Hematopoietic multipotent progenitor cell treated with erythropoietin and hydrocortisone succinate and interleukin-3 and kit ligand, for 6 days (in vitro differentiated cells): Measurements from ENCODE around the gene AGRN.
A peak's percentile ranks its signal among the peaks of the same experiment; 100 is the strongest.
"Not testable (repeated sequence)": the region's sequence is repeated elsewhere in the genome, so short reads cannot be mapped to it uniquely, and the experiment has no call there.

Experiments
- DNase-seq: peaks from one replicate; pipeline ENCODE4 v3.0.0-alpha.2; 2015

The AGRN gene

DNA sequence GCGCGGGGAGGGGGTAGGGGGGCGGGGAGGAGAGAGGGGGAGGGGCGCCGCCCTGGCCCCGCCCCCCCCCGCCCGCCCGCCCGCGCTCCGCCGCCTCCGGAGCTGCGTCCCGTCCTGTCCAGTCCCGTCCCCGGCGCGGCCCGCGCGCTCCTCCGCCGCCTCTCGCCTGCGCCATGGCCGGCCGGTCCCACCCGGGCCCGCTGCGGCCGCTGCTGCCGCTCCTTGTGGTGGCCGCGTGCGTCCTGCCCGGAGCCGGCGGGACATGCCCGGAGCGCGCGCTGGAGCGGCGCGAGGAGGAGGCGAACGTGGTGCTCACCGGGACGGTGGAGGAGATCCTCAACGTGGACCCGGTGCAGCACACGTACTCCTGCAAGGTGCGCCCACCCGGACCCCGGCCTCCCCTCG, at the start of gene AGRN:
Gene AGRN, plus strand, starts transcription at position 121 of the 405 bp plus-strand sequence. Its CDS starts 53 bp downstream, at position 174.
- no peak for DNase-seq

DNA sequence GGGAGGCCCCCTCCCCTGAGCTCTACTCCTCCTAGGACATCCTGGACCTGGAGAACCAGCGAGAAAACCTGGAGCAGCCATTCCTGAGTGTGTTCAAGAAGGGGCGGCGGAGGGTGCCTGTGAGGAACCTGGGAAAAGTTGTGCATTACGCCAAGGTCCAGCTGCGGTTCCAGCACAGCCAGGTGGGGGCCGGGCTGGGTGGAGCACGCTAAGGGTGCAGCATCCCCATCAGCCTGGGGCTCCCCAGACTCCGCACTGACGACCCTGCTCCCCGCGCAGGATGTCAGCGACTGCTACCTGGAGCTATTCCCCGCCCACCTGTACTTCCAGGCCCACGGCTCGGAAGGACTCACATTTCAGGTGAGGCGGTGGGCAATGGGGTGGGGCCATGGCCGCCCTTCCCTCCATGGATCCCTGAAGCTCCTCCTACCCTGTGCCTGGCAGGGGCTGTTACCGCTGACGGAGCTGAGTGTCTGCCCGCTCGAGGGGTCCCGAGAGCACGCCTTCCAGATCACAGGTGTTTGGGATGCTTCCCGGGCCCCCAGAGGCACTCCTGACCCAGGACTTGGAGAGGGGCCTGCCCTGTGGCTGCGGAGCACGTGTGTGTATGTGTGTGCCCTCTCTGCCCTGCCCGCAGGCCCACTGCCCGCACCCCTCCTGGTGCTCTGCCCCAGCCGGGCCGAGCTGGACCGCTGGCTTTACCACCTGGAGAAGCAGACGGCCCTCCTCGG, 49.5 kb upstream of the AGRN start:
- no peak for DNase-seq

DNA sequence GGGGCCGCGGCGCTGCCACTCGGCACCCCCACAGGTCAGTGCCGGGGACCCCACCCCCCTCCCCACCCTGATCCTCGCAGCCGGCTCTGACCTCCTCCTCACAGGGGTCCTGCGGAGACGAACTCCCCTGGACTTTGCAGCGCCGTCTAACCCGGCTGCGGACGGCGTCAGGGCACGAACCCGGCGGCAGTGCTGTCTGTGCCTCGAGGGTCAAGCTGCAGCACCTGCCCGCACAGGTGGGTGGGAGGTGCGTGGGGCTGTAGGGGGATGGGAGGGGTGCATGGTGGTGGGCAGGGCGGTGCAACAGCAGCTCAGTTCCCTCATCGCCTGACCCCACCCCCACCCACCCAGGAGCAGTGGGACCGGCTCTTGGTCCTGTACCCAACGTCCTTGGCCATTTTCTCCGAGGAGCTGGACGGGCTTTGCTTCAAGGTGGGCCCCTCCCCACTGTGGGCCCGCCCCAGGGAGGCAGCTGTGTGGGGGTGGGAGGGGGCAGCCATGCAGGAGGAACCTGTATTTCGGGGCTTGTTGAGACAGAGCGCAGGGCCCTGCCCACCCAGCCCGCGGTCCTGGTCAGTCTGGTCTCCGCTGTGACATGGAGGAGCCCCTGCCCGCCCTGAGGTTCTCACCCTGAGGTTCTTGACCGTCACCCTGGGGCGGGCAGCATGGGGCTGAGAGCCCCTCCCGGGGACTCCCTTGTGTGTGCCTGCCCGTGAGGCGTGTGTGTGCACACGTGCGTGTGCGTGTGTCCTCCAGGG, 48.8 kb upstream of the AGRN start:
- DNase-seq, result no peak

DNA sequence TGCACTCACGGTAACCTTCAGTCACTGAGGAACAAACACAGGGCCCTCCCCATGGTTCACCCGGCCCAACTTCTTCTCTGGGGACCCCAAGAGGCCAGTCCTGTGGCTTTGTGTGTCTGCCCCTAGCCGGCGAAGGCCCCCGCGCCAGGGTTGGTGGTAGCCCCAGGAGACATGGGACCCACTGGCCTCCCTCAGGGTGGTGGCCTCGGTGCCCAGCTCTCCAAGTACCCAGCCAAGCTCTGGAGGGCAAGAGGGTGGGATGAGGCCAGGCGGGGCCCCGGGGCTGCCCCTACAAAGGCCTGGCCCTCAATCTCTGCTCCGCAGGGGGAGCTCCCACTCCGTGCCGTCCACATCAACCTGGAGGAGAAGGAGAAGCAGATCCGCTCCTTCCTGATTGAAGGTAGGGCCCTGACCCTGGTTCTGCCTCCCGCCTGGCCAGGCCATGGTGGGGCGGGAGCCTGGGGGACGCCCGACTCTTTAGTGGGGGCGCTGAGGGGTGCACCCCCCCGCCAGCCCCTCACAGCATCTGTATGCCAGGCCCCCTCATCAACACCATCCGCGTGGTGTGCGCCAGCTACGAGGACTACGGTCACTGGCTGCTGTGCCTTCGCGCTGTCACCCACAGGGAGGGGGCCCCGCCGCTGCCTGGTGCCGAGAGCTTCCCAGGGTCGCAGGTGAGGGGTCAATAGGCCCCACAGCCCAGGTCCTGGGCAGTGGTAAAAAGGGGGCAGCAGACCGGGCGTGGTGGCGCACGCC, 48.0 kb upstream of the AGRN start:
- no peak for DNase-seq

DNA sequence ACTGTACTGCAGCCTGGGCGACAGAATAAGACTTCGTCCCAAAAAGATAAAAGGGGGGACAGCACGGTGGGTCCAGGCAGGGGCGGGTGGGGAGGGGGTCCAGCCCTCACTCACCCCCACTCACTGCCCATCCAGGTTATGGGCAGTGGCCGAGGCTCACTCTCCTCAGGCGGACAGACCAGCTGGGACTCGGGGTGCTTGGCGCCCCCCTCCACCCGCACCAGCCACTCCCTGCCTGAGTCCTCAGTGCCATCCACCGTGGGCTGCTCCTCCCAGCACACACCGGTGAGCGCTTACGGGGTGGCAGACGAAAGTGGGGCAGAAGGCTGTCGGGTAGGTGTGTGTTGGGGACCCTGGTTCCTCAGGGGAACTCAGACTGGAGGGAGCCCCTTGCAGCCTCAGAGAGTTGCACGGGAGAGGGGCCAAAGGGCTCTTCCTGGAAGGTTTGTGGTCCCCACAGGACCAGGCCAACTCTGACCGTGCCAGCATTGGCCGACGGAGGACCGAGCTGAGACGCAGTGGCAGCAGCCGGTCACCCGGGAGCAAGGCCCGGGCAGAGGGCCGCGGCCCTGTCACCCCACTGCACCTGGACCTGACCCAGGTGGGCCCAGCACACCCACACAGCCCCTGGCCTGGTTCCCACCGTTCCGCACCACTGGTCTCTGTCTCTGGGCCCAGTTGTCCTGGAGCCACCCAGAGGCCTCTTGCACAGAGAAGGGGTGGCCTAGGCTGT, 47.0 kb upstream of the AGRN start:
- no peak for DNase-seq

DNA sequence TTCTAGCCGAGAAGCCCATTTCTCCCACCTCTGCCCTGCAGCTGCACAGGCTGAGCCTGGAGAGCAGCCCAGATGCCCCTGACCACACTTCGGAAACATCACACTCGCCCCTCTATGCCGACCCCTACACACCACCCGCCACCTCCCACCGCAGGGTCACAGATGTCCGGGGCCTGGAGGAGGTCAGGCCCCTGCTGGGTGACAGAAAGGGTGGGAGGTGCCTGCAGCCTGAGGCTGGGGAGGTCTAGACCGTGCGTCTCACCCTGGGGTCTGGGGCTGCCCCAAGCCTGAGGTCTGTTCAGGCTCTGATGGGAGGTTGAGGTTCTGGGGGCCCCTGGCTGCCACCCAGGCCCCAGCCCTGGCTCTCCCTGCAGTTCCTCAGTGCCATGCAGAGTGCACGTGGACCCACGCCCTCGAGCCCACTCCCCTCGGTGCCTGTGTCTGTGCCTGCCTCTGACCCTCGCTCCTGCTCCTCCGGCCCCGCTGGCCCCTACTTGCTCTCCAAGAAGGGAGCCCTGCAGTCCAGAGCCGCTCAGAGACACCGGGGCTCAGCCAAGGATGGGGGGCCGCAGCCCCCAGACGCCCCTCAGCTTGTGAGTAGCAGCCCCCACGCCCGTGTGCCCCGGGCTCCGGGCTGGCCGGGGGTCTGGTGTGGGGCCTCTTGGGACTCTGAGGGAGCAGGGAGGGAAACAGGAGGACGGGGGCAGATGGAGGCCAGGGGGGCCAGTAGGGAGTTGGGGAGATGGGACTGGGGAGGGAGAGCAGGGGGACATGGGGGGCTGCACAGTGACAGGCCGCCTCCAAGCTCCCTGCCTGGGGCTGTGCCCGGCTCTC, 46.2 kb upstream of the AGRN start:
- no peak for DNase-seq

DNA sequence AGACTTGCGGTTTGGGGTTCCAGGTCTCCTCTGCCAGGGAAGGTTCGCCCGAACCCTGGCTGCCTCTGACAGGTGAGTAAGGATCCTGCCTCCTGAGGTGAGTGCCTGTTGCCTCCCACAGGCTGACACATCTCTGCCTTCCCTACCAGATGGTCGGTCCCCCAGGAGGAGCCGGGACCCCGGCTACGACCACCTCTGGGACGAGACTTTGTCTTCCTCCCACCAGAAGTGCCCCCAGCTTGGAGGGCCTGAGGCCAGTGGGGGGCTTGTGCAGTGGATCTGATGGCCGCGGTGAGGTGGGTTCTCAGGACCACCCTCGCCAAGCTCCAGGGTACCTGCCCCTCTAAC, 45.7 kb upstream of the AGRN start:
- DNase-seq, result no peak

DNA sequence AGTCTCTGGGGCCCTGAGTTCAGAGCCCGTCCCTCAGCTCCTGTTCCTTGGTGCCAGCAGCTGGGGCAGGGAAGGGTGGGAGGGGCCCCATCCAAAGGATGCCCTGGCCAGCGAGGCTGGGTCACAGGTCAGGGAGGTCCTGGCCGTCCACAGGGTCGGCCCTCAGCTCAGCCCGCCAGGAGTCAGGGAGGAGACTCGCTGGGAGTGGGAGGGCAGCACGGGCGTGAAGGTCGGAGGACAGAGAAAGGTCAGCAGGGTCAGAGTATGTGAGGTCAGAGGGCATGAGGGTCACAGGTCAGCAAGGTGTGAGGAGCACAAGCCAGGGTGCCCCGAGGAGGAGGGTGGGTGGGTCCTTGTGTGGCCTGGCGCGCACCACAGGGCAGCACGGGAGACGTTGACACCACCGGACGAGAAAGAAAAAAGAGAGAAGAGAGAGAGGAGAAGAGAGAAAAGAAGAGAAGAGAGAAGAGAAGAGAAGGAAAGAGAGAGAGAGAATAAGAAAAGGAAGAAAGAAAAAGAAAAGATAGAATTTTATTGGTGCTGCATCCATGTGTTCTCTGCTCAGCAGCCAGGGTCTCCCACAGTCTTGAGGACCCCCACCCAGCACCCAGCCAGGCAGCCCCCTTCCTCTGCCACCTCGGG, 45.1 kb upstream of the AGRN start:
- no peak for DNase-seq

DNA sequence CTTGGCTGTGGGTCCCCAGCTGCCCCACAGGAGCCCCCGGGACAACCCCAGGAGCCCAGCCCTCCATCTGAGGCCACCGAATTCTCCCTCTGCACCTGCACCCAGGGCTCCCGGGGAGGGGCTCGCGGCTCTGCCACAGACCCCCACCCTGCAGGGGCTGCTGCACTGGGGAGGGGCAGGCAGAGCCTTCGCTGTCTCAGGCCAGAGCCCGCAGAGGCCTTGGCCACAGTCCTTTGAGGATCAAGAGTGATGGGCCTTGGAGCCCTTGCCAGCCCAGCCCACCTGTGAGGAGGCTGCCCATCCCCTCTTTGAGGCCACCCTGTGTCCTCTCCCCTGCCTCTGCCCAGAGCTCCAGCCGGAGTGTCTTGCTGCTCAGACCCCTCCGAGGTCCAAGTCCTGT, 44.6 kb upstream of the AGRN start:
- no peak for DNase-seq

DNA sequence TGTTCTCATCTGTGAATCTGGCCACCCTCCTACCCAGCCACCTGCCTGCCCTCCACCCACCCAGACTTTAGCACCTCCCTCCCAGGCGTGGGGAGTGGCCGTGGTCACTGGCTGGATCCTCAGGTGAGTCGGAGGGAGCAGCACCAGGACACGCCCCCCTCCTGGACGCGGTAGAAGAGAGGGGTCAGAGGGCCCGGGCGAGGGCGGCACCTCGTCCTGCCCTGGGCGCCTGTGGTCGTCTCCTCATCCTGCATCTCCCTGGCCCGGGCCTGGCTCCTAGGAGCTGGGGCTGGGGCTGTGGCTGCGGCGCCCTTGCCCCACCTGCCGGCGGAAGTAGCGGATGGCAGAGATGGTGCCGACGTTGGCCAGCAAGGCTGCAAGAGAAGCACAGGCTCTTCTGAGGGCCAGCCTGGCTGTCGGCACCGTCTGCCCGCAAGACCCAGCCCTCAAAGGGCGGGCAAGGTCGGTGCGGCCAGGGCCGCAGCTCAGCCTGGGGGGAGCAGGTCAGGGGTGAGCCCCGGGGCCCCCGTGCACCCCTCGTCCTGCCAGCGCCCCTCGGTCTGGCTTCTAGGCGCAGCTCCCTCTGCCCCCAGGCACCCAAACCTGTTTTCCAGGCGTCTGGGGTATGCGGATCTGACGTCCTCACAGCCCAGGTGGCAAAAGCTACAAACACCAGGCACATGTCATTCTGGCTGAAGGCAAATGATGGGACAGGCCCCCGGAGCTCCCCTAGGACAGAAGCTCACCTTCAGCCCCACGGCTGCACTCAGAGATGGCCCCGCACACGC, 43.8 kb upstream of the AGRN start:
- DNase-seq, result peak; percentile 73

DNA sequence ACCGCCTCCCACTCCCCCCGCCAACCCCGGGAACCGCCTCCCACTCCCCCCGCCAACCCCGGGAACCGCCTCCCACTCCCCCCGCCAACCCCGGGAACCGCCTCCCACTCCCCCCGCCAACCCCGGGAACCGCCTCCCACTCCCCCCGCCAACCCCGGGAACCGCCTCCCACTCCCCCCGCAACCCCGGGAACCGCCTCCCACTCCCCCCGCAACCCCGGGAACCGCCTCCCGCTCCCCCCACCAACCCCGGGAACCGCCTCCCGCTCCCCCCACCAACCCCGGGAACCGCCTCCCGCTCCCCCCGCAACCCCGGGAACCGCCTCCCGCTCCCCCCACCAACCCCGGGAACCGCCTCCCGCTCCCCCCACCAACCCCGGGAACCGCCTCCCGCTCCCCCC, 43.1 kb upstream of the AGRN start:
- DNase-seq, result not testable (repeated sequence)

DNA sequence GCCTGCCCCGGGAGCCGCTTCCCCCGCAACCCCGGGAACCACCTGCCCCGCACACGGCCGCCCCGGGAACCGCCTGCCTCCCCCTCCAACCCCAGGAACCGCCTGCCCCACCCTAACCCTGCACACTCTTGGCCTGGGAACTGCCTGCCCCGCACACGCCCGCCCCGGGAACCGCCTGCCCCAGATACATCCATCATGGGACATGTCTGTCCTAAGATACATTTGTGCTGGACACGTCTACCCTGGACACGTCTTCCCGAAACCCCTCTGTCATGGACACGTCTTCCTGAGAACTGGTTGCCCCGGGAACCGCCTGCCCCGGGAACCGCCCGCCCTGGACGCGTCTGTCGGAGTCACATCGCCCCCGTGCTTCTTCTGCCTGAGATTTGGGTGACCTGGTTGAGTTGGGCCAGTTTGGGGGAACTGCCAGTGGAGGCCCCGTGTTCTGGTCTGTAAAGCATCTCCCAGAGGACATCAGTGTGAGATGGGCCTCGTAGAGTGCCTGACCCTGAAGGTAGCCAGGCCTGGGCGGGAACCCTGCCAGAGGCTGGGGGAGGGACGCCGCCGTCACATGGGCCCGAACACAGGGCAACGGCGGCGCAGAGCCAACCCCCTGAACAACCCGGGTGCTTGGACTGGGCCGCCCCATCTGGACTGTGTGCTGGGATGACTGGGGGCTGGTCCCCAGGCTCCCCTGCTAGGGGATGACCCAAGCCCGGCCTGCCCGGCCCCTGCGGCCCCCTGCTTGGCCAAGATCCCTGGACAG, 41.7 kb upstream of the AGRN start:
- no peak for DNase-seq

DNA sequence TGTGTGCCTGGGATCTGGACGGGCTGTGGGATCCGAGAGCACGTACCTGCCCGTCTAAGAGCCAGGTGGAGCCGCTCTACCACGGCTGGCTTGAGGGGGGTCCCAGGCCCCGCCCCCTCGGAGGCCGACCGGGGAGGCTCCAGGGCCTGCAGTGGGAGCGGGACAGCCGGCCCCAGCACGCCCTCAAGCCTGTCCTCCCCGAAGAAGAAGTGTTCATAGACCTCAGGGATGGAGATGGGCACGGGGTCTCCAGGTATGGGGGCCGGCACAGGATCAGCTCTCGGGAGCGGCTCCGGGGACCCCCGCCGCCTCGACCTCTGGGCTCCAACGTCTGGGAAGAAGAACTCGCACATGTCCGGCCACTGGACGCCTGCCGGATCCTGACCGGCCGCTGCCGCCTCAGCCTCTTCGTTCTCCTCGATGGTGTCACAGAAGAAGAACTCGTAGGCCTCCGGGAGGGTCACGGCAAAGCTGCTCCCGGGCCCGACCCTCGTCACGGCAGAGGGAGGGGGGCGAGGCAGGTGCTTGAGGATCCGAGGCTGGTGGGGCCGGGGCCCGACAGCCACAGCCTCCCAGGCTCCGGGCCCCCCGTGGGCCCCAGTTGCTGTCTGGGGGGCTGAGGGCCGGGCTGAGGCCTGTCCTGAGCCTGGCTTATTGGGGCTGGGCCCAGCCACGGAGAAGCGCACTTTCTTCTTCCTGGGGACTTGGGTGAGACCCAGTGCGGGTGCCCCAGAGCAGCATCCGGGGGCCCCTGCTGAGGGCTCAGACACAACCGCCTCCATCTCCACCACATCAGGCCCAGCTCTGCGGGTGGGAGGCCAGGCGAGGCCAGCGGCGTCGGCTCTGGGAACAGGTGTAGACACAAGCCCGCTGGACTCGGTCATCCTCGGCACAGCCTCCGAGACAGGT, 40.8 kb upstream of the AGRN start:
- no peak for DNase-seq

DNA sequence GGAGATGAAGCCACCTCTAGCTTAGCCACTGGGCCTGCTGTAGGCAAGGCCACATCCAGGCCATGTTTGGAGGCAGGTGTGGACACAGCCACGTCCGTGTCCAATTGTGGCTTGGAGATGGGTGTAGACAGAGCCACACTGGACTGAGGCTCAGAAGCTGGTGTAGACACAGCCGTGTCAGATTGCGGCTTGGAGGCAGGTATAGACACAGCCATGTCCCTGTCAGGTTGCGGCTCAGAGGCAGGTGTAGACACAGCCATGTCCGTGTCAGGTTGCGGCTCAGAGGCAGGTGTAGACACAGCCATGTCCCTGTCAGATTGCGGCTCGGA, 40.2 kb upstream of the AGRN start:
- DNase-seq, result no peak

DNA sequence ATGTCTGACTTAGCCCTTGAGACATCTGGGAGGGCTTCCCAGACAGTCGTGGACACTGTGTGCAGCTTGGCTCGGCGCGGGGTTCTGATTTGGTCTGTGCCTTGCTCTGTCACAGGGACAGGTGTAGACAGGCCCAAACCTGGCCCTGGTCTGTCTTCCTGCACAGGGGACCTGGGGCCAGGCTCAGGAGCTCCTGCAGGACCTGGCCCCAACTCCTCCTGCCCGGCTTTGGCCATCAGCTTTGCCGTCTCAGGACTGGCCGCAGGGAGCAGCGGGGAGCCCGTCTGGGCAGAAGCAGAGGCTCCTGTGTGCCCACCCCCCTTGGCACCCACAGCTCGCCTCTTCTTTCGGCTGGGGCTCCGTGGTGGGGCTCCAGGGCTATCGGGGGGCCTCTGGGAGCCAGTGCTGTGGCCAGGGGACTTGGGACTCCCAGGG, 39.8 kb upstream of the AGRN start:
- no peak for DNase-seq

DNA sequence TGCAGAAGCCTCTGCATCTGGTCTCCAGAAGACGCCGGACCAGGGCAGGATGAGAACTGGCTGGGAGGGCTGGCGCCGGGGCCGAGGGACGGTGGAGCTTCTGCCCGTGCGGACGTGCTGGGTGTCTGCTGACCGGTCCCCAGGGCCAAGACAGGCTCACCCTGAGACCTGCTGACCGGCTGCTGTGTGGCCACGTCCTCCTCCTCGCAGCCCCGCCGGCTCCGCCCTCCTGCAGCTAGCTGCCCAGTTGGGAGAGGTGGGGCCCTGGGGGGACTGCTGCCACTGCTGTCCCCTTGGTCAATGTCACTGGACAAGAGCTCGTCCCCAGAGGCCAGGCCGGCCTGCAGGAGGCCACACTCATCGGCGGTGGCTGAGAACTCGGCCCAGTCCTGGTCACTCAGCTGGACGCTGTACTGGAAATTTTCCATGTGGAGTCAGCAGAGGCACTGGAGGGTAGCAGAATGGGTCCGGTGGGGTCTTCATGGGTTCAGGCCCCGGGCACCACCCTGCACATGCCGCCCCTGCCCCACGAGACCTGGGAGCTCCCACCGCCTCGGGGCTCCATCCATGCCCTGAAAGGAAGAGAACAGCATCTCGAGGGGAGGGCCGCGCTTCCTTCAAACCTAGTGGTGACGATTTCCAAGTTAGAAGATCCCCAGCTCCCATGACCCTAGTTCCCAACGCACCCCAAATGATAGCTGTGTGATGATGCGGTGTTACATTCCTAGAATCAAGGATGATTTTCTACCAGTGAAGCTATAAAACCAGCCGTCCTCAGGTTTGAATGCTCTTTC, 39.1 kb upstream of the AGRN start:
- DNase-seq, result no peak

DNA sequence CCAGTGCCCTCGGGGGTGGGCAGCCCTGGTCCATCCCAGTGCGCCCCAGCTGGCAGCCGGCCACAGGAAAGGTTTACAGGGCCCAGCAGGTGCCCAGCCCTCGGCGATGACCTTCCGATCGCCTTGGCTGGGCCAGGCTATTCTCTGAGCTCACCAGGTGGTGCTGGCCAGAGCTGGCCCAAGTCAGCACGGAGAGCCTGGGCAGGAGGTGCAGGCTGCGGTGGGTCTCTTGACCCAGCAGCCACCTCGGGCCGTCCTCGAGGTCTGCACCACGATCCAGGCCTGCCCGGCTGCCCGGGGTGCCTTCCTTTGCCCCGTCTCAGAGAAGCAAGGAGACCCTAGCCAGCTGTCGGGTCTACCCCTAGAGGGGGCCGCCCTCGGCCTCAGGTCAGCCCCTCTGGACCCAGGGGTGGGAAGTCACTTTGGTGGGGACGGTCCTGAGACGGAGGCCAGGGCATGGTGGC, 38.4 kb upstream of the AGRN start:
- no peak for DNase-seq

DNA sequence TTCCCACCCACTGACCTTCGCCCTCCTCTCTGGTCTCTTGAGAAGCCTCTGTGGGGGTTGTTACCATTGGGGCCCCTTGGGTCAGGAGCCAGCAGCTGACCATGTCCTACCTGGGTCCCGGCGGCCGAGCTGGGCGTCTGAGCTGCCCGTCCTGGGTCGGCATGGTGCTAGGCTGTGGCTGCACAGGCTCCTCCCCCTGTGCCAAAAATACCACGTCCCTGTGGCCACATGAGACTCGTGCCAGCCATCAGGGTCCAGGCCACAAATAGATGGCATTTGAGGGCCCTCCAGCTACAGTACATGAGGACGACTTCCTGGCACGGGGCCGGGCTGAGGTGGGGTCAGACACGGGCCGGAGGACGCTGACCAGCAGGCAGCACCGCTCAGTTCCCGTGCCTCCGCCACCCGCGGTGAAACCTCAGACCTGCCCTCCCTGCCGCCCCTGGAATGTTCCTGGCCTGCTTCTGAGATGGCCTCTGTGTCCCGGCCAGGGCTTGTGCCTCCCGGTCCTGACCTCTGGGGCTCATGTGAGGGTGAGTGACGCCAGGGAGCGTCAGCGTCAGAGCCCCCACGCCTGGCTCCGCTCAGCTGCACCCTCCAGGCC, 37.9 kb upstream of the AGRN start, which contains the start of gene PERM1:
Gene PERM1, minus strand, starts transcription at position 139 of the 604 bp plus-strand sequence. CDS start 1,064 bp downstream, outside the sequence.
- no peak for DNase-seq
